NAMALWA (cell line): Measurements from ENCODE around the gene SPEM1.

Source experiments
- DNase-seq: peaks from one replicate; pipeline ENCODE4 v3.0.0-alpha.2; 2015; ENCODE audit warnings: low spot score

The SPEM1 gene

GRCh38 chr17:7398612-7399011 is 21.5 kb upstream of the SPEM1 start:
- DNase-seq = no peak

GRCh38 chr17:7403043-7403726 is 16.9 kb upstream of the SPEM1 start:
- DNase-seq = peak; percentile 19

- DNase-seq = no peak
Measured at GRCh38 chr17:7403727-7403976, 16.5 kb upstream of the SPEM1 start.

- peak; percentile 95 for DNase-seq
Measured at GRCh38 chr17:7403977-7404736, 16.0 kb upstream of the SPEM1 start, which contains the start of gene TMEM256. TSS of gene TMEM256 (minus strand) at chr17:7404097. CDS start at chr17:7404084, 13 bp downstream.

GRCh38 chr17:7404737-7405349 is 15.3 kb upstream of the SPEM1 start:
- no peak for DNase-seq

- DNase-seq = no peak
Measured at GRCh38 chr17:7405350-7406234, 14.5 kb upstream of the SPEM1 start.

- no peak for DNase-seq
Measured at GRCh38 chr17:7406235-7406825, 13.8 kb upstream of the SPEM1 start.

- no peak for DNase-seq
Measured at GRCh38 chr17:7407082-7407481, 13.0 kb upstream of the SPEM1 start.

GRCh38 chr17:7407485-7408251 is 12.5 kb upstream of the SPEM1 start, which contains the start of gene NLGN2:
TSS of gene NLGN2 (plus strand) at chr17:7407845. CDS start at chr17:7408256, 411 bp downstream.
- no peak for DNase-seq

GRCh38 chr17:7408252-7408727 is 11.8 kb upstream of the SPEM1 start:
- no peak for DNase-seq

GRCh38 chr17:7408863-7409262 is 11.3 kb upstream of the SPEM1 start:
- DNase-seq = no peak

- DNase-seq = no peak
Measured at GRCh38 chr17:7409716-7410115, 10.4 kb upstream of the SPEM1 start.

GRCh38 chr17:7410634-7411426 is 9.3 kb upstream of the SPEM1 start:
- no peak for DNase-seq

- no peak for DNase-seq
Measured at GRCh38 chr17:7411427-7411750, 8.7 kb upstream of the SPEM1 start.

- no peak for DNase-seq
Measured at GRCh38 chr17:7413346-7413985, 6.7 kb upstream of the SPEM1 start.

- no peak for DNase-seq
Measured at GRCh38 chr17:7414837-7415236, 5.3 kb upstream of the SPEM1 start.

GRCh38 chr17:7415784-7416183 is 4.3 kb upstream of the SPEM1 start:
- no peak for DNase-seq

- no peak for DNase-seq
Measured at GRCh38 chr17:7416323-7416722, 3.8 kb upstream of the SPEM1 start.

- no peak for DNase-seq
Measured at GRCh38 chr17:7417056-7417655, 3.0 kb upstream of the SPEM1 start.
